Small intestine (tissue), 7 donors: ENCODE measurements around the gene KRT20. TPM values are rescaled to one million over a fixed set of nuclear protein-coding genes. Genes with fewer than 3 reads are reported as not detected.
A peak's percentile ranks its signal among the peaks of the same experiment; 100 is the strongest.

Experiments
- DNase-seq, 2 donors: peaks; one replicate each; pipeline versions ENCODE4 v3.0.0 to v3.0.0-alpha.2; 2013
- FAIRE-seq: peaks from 2 replicates; lab custom pipeline; 2012; peaks lifted over from hg19 to GRCh38; lab: Jason Lieb, UNC
- H3K27ac ChIP-seq, 3 donors: one replicate each; pipeline ENCODE4 v1.5.1; 2013; ENCODE audit warnings: low read length in 2 of 3, mild to moderate bottlenecking in 2 of 3, control low read depth in 1 of 3, inconsistent platforms in 1 of 3, low read depth in 1 of 3, moderate library complexity in 1 of 3
- H3K27me3 ChIP-seq, 3 donors: one replicate each; pipeline ENCODE4 v1.6.1; 2013; ENCODE audit warnings: low read length in 3 of 3, inconsistent platforms in 1 of 3; ENCODE audit not compliant: control insufficient read depth in 3 of 3, insufficient read depth in 3 of 3
- H3K36me3 ChIP-seq, 3 donors: one replicate each; pipeline ENCODE4 v1.6.1; 2013; ENCODE audit warnings: low read length in 3 of 3, inconsistent platforms in 1 of 3, low read depth in 1 of 3, mild to moderate bottlenecking in 1 of 3, moderate library complexity in 1 of 3; ENCODE audit not compliant: control insufficient read depth in 3 of 3, insufficient read depth in 2 of 3
- H3K4me1 ChIP-seq, 3 donors: one replicate each; pipeline ENCODE4 v1.6.1; 2013; ENCODE audit warnings: low read length in 2 of 3, inconsistent platforms in 1 of 3, low read depth in 1 of 3, mild to moderate bottlenecking in 1 of 3, moderate library complexity in 1 of 3; ENCODE audit not compliant: control insufficient read depth in 3 of 3, insufficient read depth in 2 of 3
- H3K4me3 ChIP-seq, 3 donors: one replicate each; pipeline ENCODE4 v1.5.1; 2013; ENCODE audit warnings: low read length in 3 of 3, control low read depth in 1 of 3, inconsistent platforms in 1 of 3, low read depth in 1 of 3, mild to moderate bottlenecking in 1 of 3, moderate library complexity in 1 of 3
- H3K9me3 ChIP-seq, 2 donors: one replicate each; pipeline ENCODE4 v1.6.1; 2013; ENCODE audit warnings: low read depth in 1 of 2, low read length in 1 of 2; ENCODE audit not compliant: control insufficient read depth in 2 of 2, insufficient read depth in 1 of 2
- WGBS, 3 donors: extraction: QIAGEN DNeasy Blood & Tissue Kit; methylation state at CpG; one replicate each; pipeline ENCODE4 v1.1.7; 2013; 5-methylcytosine and 5-hydroxymethylcytosine counted together
- polyA plus RNA-seq, 4 donors: library from polyadenylated mRNA; stranded (reverse) in 3 of 4; unstranded in 1 of 4; fragments of 200-250 nt in 3 of 4; fragments of 120-200 nt in 1 of 4; gene quantifications; one replicate each; pipeline versions ENCODE4 v1.2.1 to v1.2.3, GENCODE V29; 2013
- donor health status: healthy with polysubstance abuse.
- donor health status: control.
- donor health status: control.
- donor health status: Bipolar disorder and iron deficiency.
- donor health status: healthy.

Gene KRT20
- polyA plus RNA-seq, 4 donors: 66.8 to 1,534 (median 545) TPM

DNA sequence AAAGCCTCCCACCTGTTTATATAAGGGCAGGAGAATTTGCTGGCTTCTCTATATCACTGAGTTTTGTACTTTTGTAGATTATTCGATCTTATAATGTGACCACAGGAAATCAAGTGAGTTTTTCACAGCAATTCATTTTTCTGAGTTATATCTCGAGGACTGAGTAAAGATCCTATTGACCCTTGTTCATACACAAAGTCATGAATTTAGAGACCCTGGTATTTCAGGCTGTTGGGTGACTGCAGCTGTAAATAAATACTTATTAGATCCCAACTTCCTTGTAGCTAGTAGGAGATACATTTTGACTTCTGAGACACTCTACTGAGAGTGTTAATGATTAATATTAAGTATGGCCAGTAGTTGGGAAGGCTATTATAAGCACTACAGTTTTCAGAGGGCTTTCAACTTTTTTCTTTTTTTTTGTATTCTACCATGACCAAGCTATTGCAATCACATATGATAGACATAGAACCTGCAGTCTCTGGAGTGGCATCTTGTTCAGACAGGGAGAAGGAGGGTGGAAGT is 3.2 kb upstream of the KRT20 start:
- peaks cover 0 to 33% (median 0%) of the 10 kb centered on the region in 3 donors for H3K4me1 ChIP-seq
- DNase-seq: peak in 1 of 2 donors; percentile 51

DNA sequence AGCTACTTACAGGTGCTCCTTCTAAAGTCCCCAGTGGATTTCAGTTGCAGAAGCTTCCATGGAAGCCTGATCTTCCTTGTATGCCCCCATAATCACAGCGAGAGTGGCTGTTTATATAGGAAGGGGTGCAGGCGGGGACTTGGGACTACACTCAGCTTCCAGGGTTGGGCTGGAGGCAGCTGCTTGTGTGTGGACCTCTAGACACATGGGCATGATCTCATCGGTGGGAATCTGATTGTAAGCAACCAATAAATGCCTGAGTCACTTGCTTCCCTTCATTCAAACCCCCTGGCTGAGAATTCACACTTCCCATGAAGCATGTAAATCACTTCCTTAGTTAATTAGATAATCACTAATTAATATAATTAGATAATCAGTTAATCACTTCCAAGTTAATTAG is 1.0 kb upstream of the KRT20 start:
- peak; percentile 85 to 89 for DNase-seq

More for the DNA sequence above, 3.2 kb upstream of the KRT20 start:
- Histone ChIP-seq H3K36me3 (no peaks in the 10 kb centered on the region), H3K9me3 (no peaks in the 10 kb centered on the region), H3K27me3 (peaks cover 0 to 2% (median 0%) of the 10 kb centered on the region in 3 donors), H3K4me3 (no peak overlapping the region), H3K27ac (peak overlapping the region in 2 of 3 donors; percentile 3 to 49)
- 13 to 51% (median 25%) methylated on average over 2 of the region's 2 CpGs for WGBS, 3 donors
- FAIRE-seq: no peak

DNA sequence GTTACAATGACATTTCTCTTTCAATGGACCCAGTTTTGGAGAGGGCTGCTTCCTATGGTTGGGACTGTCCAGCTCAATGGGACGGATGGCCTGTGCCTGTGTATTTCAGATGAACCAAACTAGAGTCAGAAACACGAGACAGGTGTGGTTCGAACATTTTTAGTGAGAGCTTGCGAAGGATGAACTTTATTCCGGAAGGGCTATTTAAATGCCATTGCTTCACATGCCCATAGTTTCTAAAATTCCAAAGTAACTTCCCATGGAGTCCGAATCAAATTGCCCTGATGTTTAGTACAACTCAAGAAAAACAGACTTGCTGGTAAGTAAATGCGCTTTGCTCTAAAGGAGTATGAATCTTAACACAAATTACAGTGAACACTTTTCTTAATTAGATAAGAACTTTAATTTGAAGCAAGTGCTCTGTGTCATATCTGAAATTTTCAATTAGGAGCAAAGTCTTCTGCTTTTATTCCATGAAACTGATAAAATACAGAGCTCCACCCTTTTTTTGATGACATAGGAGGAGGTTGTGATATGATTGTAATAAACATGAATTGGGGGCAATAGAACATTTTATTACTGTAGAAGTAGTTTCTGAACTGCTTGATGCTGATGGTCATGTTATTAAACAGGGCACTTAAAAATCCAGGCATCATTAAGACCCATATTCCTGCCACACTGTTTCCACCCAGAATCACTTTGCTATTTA is 1.3 kb downstream of the KRT20 start:
- H3K27ac ChIP-seq: peak overlapping the region; percentile 59 to 76 (median 68)
- 16 to 67% (median 32%) methylated on average over 7 of the region's 7 CpGs for WGBS, 3 donors
- FAIRE-seq: peak; percentile 71

More for the DNA sequence above, 1.0 kb upstream of the KRT20 start:
- Histone ChIP-seq H3K9me3 (no peaks in the 10 kb centered on the region), H3K4me3 (no peak overlapping the region), H3K36me3 (peaks cover 0 to 7% (median 0%) of the 10 kb centered on the region in 3 donors), H3K27me3 (peaks cover 0 to 2% (median 0%) of the 10 kb centered on the region in 3 donors), H3K27ac (peak overlapping the region; percentile 8 to 56 (median 56)), H3K4me1 (peaks cover 0 to 54% (median 0%) of the 10 kb centered on the region in 3 donors)
- no peak for FAIRE-seq
- 11 to 35% (median 29%) methylated on average over 3 of the region's 3 CpGs for WGBS, 3 donors

DNA sequence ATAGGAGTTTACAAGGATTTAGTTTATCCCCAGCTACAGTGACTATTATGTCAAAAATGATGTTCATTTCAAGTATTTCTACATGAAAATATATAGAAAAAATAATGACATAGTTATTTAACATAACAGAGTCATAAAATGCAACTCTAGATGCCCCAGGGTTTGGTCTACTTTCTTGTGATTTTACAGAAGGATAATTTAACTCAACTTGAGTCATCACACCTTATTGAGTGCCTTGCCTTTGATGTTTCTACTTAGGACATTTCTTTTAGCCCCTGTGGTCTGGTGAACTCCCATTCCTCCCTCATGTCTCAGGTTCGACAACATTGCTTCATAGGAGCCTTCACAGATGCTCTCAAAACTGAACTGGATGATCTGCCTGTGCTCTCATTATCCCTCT is 2.0 kb downstream of the KRT20 start:
- H3K27me3 ChIP-seq: no peaks in the 10 kb centered on the region
- H3K4me1 ChIP-seq: peaks cover 0 to 45% (median 2%) of the 10 kb centered on the region in 3 donors
- peak overlapping the region in 1 of 3 donors; percentile 81 for H3K4me3 ChIP-seq
- H3K9me3 ChIP-seq: no peaks in the 10 kb centered on the region
- WGBS, 3 donors: 22 to 72% (median 29%) methylated on average over 1 of the region's 1 CpG
- peak overlapping the region; percentile 59 to 76 (median 68) for H3K27ac ChIP-seq
- DNase-seq (no peak), FAIRE-seq (no peak)
- H3K36me3 ChIP-seq: peaks cover 0 to 17% (median 0%) of the 10 kb centered on the region in 3 donors

More for the DNA sequence above, 1.3 kb downstream of the KRT20 start:
- H3K4me3 ChIP-seq: peak overlapping the region in 2 of 3 donors; percentile 5 to 81
- peaks cover 0 to 48% (median 2%) of the 10 kb centered on the region in 3 donors for H3K4me1 ChIP-seq
- DNase-seq: peak; percentile 88 to 89
- H3K36me3 ChIP-seq: peaks cover 0 to 15% (median 0%) of the 10 kb centered on the region in 3 donors
- no peaks in the 10 kb centered on the region for H3K27me3 ChIP-seq
- no peaks in the 10 kb centered on the region for H3K9me3 ChIP-seq

DNA sequence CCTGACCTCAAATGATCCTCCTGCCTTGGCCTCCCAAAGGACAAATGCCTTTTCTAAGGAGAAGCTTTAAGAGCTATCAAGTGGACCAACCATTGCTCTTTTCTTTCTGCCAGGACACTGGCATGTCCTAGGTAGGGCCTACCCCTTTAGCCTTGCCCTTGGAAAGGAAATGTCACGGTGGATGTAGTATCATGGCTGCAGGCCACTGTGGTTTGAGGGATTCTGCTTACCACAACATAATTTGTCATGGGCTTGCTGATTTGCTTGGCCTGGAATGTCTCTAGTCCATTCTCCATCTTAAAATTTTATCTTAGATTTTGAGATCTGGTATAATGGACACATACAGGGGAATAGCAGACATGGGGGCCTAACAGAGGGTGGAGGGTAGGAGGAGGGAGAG is 6.0 kb downstream of the KRT20 start:
- DNase-seq (no peak), FAIRE-seq (no peak)
- no peaks in the 10 kb centered on the region for H3K27me3 ChIP-seq
- no peak overlapping the region for H3K4me3 ChIP-seq
- peaks cover 0 to 27% (median 2%) of the 10 kb centered on the region in 3 donors for H3K4me1 ChIP-seq
- no peaks in the 10 kb centered on the region for H3K9me3 ChIP-seq
- WGBS, 3 donors: 77 to 100% (median 90%) methylated on average over 1 of the region's 1 CpG
- H3K36me3 ChIP-seq: peaks cover 0 to 23% (median 0%) of the 10 kb centered on the region in 3 donors
- no peak overlapping the region for H3K27ac ChIP-seq

DNA sequence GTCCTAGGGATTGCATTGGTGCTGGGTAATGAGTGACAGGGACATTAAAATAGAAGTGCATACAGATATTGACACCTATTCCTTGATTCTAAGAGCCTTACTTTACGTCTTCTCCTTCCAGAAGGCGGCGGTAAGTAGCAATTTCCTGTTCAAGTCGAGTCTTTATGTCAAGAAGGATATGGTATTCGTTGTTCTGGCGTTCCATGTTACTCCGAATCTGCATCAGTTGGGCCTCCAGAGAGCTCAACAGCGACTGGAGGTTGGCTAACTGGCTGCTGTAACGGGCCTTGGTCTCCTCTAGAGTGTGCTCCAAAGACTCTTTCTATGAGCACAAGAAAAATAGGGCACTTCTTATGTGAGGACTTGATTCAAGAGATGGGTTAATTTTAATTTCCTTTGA is 7.0 kb downstream of the KRT20 start:
- Histone ChIP-seq H3K4me1 (peaks cover 0 to 19% (median 2%) of the 10 kb centered on the region in 3 donors), H3K27ac (no peak overlapping the region), H3K4me3 (no peak overlapping the region), H3K36me3 (peaks cover 0 to 23% (median 0%) of the 10 kb centered on the region in 3 donors), H3K9me3 (no peaks in the 10 kb centered on the region), H3K27me3 (no peaks in the 10 kb centered on the region)
- DNase-seq: no peak
- WGBS, 3 donors: 86 to 90% (median 88%) methylated on average over 9 of the region's 9 CpGs
- no peak for FAIRE-seq

DNA sequence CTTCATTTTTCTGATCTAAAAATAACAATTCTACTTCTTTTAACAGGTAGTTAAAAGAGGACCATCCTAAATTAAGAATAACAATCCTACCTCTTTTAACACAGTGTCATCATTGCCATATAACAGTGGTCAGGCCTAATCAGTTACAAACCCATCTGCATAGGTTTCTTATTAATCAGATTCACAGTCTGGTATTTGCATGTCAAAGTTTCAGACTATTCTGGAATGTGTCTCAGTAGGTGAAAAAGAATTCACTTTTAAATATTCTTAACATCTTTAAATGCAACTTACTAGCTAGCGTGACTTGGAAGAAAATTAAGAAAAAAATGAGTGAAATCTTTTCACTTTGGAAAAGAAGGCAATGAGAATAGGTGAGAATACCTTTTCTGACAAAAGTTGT is 11.2 kb downstream of the KRT20 start:
- FAIRE-seq (no peak), DNase-seq (no peak)
- Histone ChIP-seq H3K9me3 (no peaks in the 10 kb centered on the region), H3K27ac (no peak overlapping the region), H3K4me1 (no peaks in the 10 kb centered on the region), H3K36me3 (peaks cover 0 to 8% (median 0%) of the 10 kb centered on the region in 3 donors), H3K27me3 (no peaks in the 10 kb centered on the region), H3K4me3 (no peak overlapping the region)
- WGBS, 3 donors: 75 to 93% (median 90%) methylated on average over 1 of the region's 1 CpG

DNA sequence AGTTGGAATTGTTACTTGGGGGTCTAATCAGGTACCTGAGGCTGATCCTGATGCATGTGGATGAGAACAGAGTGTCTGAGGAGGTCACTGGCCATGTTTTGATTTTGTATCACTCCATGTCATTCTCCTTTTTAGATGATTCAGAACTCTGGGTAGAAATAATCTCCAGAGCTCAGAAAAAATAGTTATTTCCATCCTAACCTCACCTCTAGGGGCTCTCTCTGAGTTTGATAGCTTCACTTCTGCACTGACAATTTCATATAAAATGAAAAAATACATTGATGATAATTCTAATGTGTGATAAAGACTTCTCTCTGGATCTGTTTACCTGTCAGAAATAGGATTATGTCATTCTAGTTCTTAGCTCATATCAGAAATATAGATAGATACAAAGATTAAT is 11.8 kb downstream of the KRT20 start:
- Histone ChIP-seq H3K27ac (no peak overlapping the region), H3K27me3 (no peaks in the 10 kb centered on the region), H3K9me3 (no peaks in the 10 kb centered on the region), H3K4me3 (no peak overlapping the region), H3K4me1 (no peaks in the 10 kb centered on the region), H3K36me3 (peaks cover 0 to 6% (median 0%) of the 10 kb centered on the region in 3 donors)
- no peak for FAIRE-seq
- DNase-seq: no peak
